GM13976 (cell line): ENCODE data around the gene RPS6KA2.
"Not testable (repeated sequence)": the region's sequence is repeated elsewhere in the genome, so short reads cannot be mapped to it uniquely, and the experiment has no call there.

Source experiments
- DNase-seq: peaks from one replicate; pipeline ENCODE4 v3.0.0; 2012; ENCODE audit warnings: low spot score
- CTCF ChIP-seq: IDR thresholded peaks from 2 replicates; pipeline ENCODE4 v1.5.1; 2012; ENCODE audit warnings: borderline replicate concordance, mild to moderate bottlenecking; ENCODE audit not compliant: insufficient read depth; ENCODE audit errors: extremely low read depth, missing control alignments, control extremely low read depth
- in situ Hi-C: fragments of 300-500 bp; cut with MboI; formaldehyde crosslinking; loops from one replicate; pipeline ENCODE4 v1.12.0; 2022; ENCODE audit warnings: low sequenced_read_pairs, mixed read lengths, inconsistent platforms; ENCODE audit not compliant: unreplicated experiment

Gene RPS6KA2

DNA sequence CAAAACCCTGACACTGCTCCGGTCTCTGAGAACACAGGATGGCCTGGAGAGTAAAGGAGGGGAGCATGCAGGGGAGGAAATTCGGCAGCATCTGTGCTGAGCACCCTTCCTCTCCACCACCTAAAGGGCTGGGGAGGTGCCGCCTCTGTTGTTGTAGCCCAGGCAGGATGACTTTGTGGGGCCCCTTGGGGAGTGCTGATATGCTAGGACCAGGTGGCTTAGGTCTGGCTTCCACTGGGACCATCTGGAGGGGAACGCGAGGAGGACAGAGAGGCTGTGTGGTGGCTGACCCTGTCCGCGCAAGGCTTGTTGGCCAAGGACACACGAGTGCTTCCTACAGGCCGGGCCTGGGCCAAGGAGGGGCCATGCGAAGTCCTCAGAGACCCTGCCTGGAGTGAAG, 9.9 kb upstream of the RPS6KA2 start:
- in situ Hi-C loops = no loop called here
- DNase-seq = no peak

GRCh38 chr6:166636191-166636933, 9.3 kb upstream of the RPS6KA2 start:
- in situ Hi-C loops = no loop called here
- TF ChIP-seq CTCF = no peak
- no peak for DNase-seq

More for the DNA sequence above, 9.9 kb upstream of the RPS6KA2 start:
- no peak for TF ChIP-seq CTCF

DNA sequence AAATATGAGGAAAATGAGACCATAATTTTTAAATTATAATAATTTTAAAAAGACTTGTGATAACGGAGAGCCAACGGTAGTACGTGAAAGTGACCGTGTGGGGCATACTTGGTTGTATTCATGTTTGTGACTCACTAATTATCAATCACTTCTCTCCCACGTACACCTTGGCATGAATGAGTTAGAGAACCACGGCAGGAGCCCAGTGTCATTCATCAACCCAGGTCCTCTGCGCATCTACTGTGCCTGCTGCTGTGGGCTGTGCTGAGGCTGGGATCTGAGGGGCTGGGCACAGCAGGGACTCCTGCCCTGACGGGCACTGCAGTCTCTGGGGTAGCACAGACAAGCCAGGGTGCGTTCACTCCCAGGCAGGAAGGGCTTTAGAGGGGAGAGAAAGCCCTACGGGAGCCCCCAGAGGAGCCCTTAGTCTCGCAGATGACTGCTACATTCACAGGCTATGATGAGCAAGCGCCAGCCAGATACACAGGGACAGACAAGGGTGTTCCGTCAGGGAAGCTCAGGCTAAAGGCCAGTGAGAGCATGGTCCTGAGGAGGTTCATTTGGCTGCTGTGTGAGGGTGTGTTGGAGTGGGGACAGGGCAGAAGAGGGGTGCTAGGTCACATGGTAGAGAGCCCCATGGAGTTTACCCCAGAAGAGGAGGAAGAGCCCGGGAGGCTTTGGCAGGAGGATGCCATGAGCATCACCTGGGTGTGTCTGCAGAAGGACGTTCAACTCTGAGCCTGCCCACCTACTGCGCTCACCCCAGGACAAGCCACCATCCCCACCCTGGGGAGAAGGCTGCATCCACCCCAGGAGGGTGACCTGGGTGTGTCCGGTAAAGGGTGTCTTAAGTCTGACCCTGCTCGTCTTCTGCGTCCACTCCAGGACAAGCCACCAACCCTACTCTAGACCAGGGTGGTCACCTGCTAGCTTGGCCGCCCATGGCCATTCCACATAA, 8.2 kb upstream of the RPS6KA2 start:
- DNase-seq = no peak
- in situ Hi-C loops = no loop called here

GRCh38 chr6:166634581-166634980, 7.5 kb upstream of the RPS6KA2 start:
- DNase-seq, in situ Hi-C loops: not testable (repeated sequence)

More for the DNA sequence above, 8.2 kb upstream of the RPS6KA2 start:
- no peak for TF ChIP-seq CTCF

- TF ChIP-seq CTCF = no peak
- in situ Hi-C loops = no loop called here
- no peak for DNase-seq
Measured at GRCh38 chr6:166633732-166634535, 6.9 kb upstream of the RPS6KA2 start.

GRCh38 chr6:166632731-166633130, 5.7 kb upstream of the RPS6KA2 start:
- no peak for DNase-seq
- TF ChIP-seq CTCF = no peak
- in situ Hi-C loops = no loop called here
